22Rv1 (cell line): Measurements from ENCODE around the gene SCGB1C1.

Experiments used
- H3K27ac ChIP-seq: fragments of 450-650 bp; 2 replicates; pipeline ENCODE4 v1.5.1; 2017
- CTCF ChIP-seq: fragments of 450-650 bp; IDR thresholded peaks from 2 replicates; pipeline ENCODE4 v1.5.1; 2017; ENCODE audit warnings: mild to moderate bottlenecking
- ZFX ChIP-seq: fragments of 450-650 bp; IDR thresholded peaks from 2 replicates; pipeline ENCODE4 v1.6.1; 2017; ENCODE audit warnings: antibody characterized with exemption, borderline replicate concordance

SCGB1C1 gene

GRCh38 chr11:224424-224823 lies 31.5 kb downstream of the SCGB1C1 start:
- TF ChIP-seq CTCF (no peak), ZFX (no peak)
- H3K27ac ChIP-seq, result no peak overlapping the region

DNA sequence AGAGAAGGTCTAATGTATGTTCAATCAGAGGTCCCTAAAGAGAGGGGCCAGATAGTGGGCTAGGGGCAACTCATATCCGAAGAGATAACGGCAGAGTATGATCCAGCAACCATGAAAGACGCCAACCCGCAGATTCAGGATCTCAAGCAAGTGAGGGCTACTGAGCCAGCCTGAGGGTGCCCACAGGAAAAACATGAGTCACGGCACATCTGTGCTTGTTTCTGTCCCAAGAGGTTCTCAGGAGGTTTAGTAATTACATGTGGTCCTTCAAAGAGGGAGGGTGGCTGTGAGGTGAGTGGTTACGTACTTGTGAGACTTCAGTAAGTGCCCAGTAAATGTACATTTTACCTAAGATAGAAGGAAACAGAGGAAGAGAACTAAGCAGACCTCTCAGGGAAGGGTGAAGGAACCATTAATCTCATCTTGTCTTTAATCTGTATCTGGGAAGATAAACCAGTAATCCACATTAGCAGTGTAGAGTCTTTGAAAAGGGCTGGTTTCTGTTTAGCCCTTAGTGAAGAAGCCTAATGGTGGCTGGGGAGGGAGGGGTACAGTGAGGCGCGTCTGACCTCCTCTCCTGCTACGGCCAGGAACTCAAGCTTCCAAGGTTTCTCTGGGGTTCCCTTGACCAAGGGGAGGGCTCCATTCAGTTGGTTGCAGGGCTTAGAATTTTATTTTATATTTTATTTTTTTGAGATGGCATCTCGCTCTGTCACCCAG lies 33.0 kb downstream of the SCGB1C1 start:
- H3K27ac ChIP-seq, result no peak overlapping the region
- no peak for TF ChIP-seq ZFX
- no peak for TF ChIP-seq CTCF

GRCh38 chr11:227824-228379 lies 35.0 kb downstream of the SCGB1C1 start:
- no peak for TF ChIP-seq CTCF
- no peak for TF ChIP-seq ZFX
- no peak overlapping the region for H3K27ac ChIP-seq

GRCh38 chr11:230431-230830 lies 37.6 kb downstream of the SCGB1C1 start:
- TF ChIP-seq ZFX (no peak), CTCF (no peak)

GRCh38 chr11:232783-233565 lies 40.1 kb downstream of the SCGB1C1 start:
- TF ChIP-seq ZFX (no peak), CTCF (no peak)

More at GRCh38 chr11:230431-230830, 37.6 kb downstream of the SCGB1C1 start:
- H3K27ac ChIP-seq, result no peak overlapping the region

DNA sequence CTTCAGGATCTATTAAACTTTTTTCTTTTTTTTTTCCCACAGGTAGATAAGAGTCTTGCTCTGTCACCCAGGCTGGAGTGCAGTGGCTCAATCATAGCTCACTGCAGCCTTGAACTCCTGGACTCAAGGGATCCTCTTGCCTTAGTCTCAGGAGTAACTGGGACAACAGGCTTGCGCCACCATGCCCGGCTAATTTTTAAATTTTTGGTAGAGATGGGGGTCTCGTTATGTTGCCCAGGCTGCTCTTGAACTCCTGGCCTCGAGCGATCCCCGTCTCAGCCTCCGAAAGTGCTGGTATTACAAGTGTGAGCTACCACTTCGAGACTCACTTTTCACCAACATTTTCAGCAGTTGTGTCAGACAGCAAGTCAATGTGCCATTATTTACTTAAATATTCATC lies 42.3 kb downstream of the SCGB1C1 start:
- no peak for TF ChIP-seq ZFX
- TF ChIP-seq CTCF, result no peak
- H3K27ac ChIP-seq, result peak overlapping the region; percentile 93; the same call in 1 of the 2 replicates

More at GRCh38 chr11:232783-233565, 40.1 kb downstream of the SCGB1C1 start:
- no peak overlapping the region for H3K27ac ChIP-seq
